HG02840 (cell line): ENCODE data around the gene GTF2H2C.
A peak's percentile ranks its signal among the peaks of the same experiment; 100 is the strongest.
"Not testable (repeated sequence)": the region's sequence is repeated elsewhere in the genome, so short reads cannot be mapped to it uniquely, and the experiment has no call there.

ENCODE experiments used
- ATAC-seq: cut with Tn5 transposase; IDR thresholded peaks from one replicate; pipeline ENCODE4 v1.9.1; 2021; ENCODE audit warnings: mild to moderate bottlenecking, moderate library complexity, moderate number of reproducible peaks; ENCODE audit not compliant: unreplicated experiment, low FRiP score

GTF2H2C gene

GRCh38 chr5:69559908-69560330, at the start of gene GTF2H2C:
Gene GTF2H2C, plus strand, starts transcription at chr5:69560191. Its CDS starts 4,942 bp downstream, at chr5:69565133.
- ATAC-seq, result peak; percentile 92

DNA sequence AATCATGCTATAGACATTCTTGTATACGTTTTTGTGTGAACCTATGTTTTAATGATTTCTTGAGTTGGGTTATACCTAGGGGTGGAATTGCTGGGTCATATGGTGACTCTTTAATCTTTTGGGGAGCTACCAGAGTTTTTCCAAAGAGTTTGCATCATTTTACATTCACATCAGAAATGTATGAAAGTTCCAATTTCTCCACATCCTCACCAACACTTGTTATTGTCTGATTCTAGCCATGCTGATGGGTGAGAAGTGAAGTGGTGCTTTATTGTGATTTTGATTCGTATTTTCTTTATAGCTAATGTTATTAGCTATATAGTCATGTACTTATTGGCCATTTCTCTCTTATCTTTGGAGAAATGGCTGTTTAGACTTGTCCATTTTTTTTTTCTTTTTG, 49.3 kb upstream of the GTF2H2C start:
- no peak for ATAC-seq

DNA sequence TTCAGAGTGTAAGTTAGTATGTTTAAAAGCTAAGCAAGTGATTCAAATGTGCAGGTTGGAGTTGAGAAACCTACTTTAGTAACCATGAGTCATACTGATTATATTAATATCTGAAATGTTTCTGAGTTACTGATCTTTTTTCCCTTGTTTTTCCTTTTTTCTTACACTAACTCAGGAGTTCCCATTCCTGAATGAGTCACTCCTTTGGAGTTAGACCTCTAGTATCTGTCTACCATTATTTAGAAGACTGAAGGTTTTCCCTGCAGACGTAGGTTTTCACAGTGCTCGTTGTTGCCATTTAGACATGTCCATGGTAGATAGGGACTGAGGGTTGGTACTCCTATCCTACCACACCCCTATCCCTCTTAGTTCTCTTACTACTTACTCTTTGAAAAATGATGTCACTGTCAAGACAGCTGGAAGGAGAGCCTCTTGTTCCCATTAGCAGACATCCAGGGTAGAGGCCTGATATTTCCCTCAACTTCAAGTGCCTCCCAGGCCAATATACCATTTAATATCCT, 47.2 kb upstream of the GTF2H2C start:
- no peak for ATAC-seq

GRCh38 chr5:69515570-69515969, 44.4 kb upstream of the GTF2H2C start:
- not testable (repeated sequence) for ATAC-seq

DNA sequence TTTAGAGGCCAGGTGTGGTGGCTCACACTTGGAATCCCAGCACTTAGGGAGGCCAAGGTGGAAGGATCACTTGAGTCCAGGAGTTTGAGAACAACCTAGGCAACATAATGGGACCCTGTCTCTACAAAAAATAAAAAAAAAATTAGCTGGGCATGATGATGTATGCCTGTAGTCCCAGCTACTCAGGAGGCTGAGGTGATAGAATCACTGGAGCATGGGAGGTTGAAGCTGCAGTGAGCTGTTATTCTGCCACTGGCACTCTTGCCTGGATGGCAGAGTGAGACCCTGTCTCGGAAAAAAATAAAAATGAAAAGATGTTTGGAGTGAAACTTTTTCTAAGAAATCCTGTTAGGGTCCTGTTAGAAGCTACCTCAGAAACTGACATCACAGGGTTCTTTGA, 43.2 kb upstream of the GTF2H2C start:
- no peak for ATAC-seq

DNA sequence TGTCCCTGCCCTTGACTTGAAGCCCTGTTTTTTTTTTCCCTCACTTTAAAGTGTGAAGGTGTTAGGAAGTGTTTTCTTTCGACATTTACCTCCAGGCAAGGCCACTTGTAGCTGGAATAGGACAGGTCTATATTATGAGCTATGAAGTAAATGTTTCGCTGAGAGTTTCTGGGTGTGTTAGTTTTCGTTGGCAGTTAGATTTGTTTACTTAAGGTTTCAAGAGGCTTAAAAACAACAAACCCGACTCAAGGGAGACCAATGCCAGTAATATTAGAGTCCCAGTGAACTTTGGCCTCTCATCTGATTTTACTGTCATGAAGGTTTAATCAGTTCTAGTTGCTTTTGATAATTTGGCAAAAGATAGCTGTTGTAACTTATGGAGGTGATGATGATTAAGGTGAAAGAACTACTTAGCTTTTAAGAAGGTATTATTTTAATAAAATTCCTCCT, 42.2 kb upstream of the GTF2H2C start:
- ATAC-seq, result no peak

DNA sequence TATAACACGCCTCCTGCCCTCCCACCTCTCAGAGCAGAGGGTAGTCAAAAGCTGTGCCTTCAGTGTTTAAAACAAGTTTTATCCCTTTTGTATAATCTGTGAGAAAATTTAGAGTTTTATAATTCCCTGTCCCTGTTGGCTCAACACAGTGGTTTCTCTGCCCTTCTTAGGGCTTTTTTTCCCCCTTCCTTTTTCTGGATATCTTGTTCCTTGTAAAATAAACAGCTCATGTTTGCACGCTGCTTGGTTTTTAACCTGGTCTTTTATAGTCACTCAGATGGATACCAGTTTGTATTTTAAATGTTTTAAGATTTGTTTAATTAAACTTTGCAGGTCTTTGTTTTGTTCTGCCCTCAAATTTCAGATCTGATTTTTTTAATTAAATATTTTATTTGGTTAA, 40.7 kb upstream of the GTF2H2C start:
- ATAC-seq, result no peak

GRCh38 chr5:69522035-69522434, 38.0 kb upstream of the GTF2H2C start:
- ATAC-seq, result no peak

GRCh38 chr5:69525490-69525889, 34.5 kb upstream of the GTF2H2C start:
- no peak for ATAC-seq

- no peak for ATAC-seq
Measured at GRCh38 chr5:69526660-69527059, 33.3 kb upstream of the GTF2H2C start.

DNA sequence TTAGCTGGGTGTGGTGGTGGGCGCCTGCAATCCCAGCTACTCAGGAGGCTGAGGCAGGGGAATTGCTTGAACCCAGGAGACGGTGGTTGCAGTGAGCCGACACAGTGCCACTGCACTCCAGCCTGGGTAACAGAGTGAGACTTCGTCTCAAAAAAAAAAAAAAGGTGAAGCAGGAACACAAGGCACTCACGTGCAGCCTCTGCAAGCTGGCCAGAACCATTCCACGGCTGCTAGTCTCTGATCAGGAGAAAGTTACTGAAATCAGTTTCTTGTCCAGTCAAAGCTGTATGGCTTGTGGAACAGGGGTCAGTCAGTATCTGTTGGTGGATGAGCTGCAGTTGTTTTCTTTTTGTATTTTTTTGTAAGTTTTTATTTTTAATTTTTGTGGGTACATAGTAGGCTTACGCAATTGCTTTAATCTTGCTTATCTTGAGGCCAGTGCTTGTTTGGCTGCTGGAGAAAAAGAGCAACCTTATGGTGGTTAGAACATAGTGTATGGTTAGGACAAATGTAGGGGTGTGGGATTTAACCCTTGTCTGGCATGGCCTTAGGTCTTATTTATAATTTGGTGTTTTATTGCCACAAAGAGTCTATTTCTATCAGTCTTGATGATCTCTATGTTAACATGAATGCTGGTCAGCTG, 32.7 kb upstream of the GTF2H2C start:
- ATAC-seq, result no peak

DNA sequence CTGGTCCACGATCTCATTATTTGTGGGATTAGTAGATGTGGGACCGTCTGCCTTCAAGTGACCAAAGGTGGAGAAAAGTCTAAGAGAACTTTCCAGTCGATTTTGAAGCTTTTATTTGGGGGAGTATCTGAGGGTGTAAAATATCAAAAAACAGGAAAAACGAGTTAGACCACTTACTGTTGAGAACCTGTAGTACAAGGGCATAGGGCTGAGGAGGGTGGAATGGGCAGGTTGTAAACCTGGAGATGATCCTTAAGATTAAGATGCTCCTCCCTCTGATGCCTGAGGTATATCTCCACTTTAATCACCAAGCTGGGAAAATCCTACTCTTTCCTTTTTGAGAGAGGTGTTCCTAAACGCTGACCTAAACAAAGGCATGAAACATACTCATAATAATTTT, 32.0 kb upstream of the GTF2H2C start:
- ATAC-seq, result no peak

GRCh38 chr5:69528609-69529008, 31.4 kb upstream of the GTF2H2C start:
- ATAC-seq, result no peak

DNA sequence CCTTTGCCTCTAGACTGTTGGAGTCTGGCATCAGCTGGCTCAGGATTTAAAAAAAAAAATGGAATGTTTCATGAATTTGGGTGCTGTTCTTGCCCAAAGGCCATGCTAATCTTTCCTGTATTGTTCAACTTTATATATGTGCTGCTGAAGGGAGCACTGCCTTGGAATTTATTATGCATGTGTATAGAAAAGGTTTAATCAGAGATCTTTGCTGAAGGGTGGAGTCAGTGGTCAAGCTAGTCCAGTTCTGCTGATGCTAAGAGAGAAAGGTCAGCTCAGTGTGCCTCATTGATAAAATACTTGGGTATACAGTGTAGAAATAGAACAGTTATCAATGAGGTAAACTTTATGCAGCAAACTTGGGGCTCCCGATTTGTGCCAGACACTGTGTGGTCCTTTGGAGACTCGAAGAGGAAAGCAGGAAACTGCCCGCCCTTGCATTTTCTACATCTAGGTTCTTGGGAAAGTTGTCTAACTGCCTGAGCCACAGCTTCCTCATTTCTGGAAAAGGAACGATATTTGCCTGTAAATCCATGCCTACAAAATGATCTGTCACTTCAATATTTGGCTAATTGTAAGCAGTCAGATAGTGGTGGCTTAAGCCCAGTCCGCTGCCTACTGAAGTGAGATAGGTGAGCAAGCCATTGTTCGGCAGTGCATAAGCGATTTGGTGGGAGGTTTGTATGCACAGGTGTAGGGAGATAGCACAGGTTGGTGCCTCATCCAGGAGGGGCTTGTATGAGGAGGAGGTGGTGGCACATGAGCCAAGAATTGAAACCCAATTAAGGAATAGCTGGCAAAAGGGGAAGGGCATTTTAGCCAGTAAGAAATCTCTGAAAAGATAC, 29.2 kb upstream of the GTF2H2C start:
- ATAC-seq, result no peak

DNA sequence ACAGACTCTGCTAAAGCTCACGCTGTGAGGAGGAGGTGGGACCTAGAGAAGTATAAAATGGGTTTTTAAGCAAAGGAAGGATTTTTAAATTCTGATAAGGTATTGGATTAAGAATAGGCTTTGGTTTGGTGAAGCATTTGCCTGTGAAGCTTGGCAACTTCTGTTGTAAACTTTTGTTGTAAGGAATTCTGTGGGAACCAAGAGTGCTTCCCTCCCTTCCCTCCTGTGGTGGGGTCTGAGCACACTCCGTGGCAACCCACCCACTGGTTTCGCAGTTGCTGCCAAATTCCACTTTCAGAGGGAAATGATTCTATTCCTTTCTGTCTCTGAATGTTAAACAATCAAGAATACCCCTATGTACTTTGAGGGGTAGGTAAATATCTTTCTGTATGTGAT, 28.6 kb upstream of the GTF2H2C start:
- ATAC-seq, result no peak

- not testable (repeated sequence) for ATAC-seq
Measured at GRCh38 chr5:69537911-69538310, 22.1 kb upstream of the GTF2H2C start.

GRCh38 chr5:69538735-69539134, 21.3 kb upstream of the GTF2H2C start:
- ATAC-seq, result not testable (repeated sequence)

DNA sequence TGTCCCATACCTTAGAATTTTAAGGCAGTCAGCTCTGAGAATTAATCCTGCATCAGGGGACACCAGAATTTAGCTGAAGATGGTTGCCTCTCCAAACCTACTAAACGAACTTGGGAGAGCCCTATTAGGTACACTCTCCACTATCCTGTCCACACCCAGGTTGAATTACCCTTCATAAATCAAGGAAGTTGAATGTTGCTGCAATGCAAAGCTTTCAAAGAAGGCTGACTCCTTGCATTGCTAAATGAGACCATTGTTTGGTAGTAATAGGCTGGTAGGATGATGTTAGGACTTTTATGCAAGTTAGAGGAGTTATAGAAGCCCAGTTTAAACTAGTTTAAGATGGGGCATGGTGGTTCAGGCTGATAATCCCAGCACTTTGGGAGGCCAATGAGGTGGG, 18.6 kb upstream of the GTF2H2C start:
- not testable (repeated sequence) for ATAC-seq

GRCh38 chr5:69542838-69543618, 17.0 kb upstream of the GTF2H2C start:
- not testable (repeated sequence) for ATAC-seq

DNA sequence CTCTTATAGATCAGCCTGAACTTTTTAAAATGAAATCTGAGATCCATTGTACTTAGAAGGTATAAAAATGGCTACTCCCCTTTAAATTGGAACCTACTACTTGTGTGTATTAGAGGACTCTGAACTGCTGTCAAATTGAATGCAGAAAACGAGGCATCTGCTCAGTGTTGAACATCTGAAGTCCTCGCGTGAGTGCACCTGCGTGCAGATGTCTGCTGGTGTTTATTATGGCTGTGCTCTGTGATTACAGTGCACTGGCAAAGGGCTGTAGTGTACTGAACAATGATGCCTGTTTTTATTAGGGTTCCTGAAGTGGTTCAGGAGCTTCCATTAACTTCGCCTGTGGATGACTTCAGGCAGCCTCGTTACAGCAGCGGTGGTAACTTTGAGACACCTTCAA, 15.4 kb upstream of the GTF2H2C start:
- ATAC-seq, result not testable (repeated sequence)
